ENCODE measurements around the gene SAMD14.

The SAMD14 gene

GRCh38 chr17:50100921-50101345 lies 29.0 kb downstream of the SAMD14 start:
- Histone ChIP-seq H3K9me3 (ENCODE audit: insufficient read depth, low read length, severe bottlenecking) (no peaks in the 10 kb centered on the region), H2AFZ (ENCODE audit: low read depth, low read length) (no peak overlapping the region), H3K79me2 (ENCODE audit: insufficient read depth, low read length) (no peaks in the 10 kb centered on the region), H3K9ac (ENCODE audit: low read depth, low read length) (no peak overlapping the region), H4K20me1 (ENCODE audit: insufficient read depth, low read length) (no peaks in the 10 kb centered on the region; the same call in 1 of the 2 replicates), H3K27ac (ENCODE audit: low read length) (no peak overlapping the region), H3K4me2 (ENCODE audit: insufficient read depth, low read length) (no peak overlapping the region), H3K4me3 (ENCODE audit: low read depth in 1 of 2, low read length in 2 of 2) (no peak overlapping the region), H3K4me1 (ENCODE audit: insufficient read depth, low read length) (peaks cover 11% of the 10 kb centered on the region), H3K27me3 (ENCODE audit: insufficient read depth, low read length, poor library complexity) (no peaks in the 10 kb centered on the region), H3K36me3 (ENCODE audit: insufficient read depth, low read length) (no peaks in the 10 kb centered on the region)
- ATAC-seq (ENCODE audit: insufficient read depth, low read depth) (no peak), DNase-seq (no peak)
- TF ChIP-seq EZH2 (IDR thresholded peaks at IDR 0.05; ENCODE audit: borderline replicate concordance, low read depth, low read length, severe bottlenecking) = no peak
- TF ChIP-seq CTCF (IDR thresholded peaks at IDR 0.05; ENCODE audit: borderline replicate concordance, extremely low read depth, low read length, poor library complexity, severe bottlenecking) = no peak

- ATAC-seq (ENCODE audit: insufficient read depth, low read depth) (no peak), DNase-seq (no peak)
- Histone ChIP-seq H3K9me3 (ENCODE audit: insufficient read depth, low read length, severe bottlenecking) (no peaks in the 10 kb centered on the region), H4K20me1 (ENCODE audit: insufficient read depth, low read length) (no peaks in the 10 kb centered on the region; the same call in 1 of the 2 replicates), H3K9ac (ENCODE audit: low read depth, low read length) (no peak overlapping the region), H3K27ac (ENCODE audit: low read length) (no peak overlapping the region), H3K79me2 (ENCODE audit: insufficient read depth, low read length) (no peaks in the 10 kb centered on the region), H3K27me3 (ENCODE audit: insufficient read depth, low read length, poor library complexity) (no peaks in the 10 kb centered on the region), H3K4me1 (ENCODE audit: insufficient read depth, low read length) (peaks cover 15% of the 10 kb centered on the region), H2AFZ (ENCODE audit: low read depth, low read length) (no peak overlapping the region), H3K4me2 (ENCODE audit: insufficient read depth, low read length) (no peak overlapping the region), H3K4me3 (ENCODE audit: low read depth in 1 of 2, low read length in 2 of 2) (no peak overlapping the region), H3K36me3 (ENCODE audit: insufficient read depth, low read length) (no peaks in the 10 kb centered on the region)
- TF ChIP-seq CTCF (IDR thresholded peaks at IDR 0.05; ENCODE audit: borderline replicate concordance, extremely low read depth, low read length, poor library complexity, severe bottlenecking) (no peak), EZH2 (IDR thresholded peaks at IDR 0.05; ENCODE audit: borderline replicate concordance, low read depth, low read length, severe bottlenecking) (no peak)
These were observed 29.5 kb downstream of the SAMD14 start for GRCh38 chr17:50100480-50100883.

GRCh38 chr17:50099003-50099402 lies 31.0 kb downstream of the SAMD14 start:
- ATAC-seq (ENCODE audit: insufficient read depth, low read depth) (no peak), DNase-seq (no peak)
- Histone ChIP-seq H3K4me2 (ENCODE audit: insufficient read depth, low read length) (no peak overlapping the region), H3K4me1 (ENCODE audit: insufficient read depth, low read length) (peaks cover 26% of the 10 kb centered on the region), H3K9ac (ENCODE audit: low read depth, low read length) (no peak overlapping the region), H3K27me3 (ENCODE audit: insufficient read depth, low read length, poor library complexity) (no peaks in the 10 kb centered on the region), H4K20me1 (ENCODE audit: insufficient read depth, low read length) (no peaks in the 10 kb centered on the region), H3K36me3 (ENCODE audit: insufficient read depth, low read length) (no peaks in the 10 kb centered on the region), H3K4me3 (ENCODE audit: low read depth in 1 of 2, low read length in 2 of 2) (no peak overlapping the region), H3K27ac (ENCODE audit: low read length) (no peak overlapping the region), H2AFZ (ENCODE audit: low read depth, low read length) (no peak overlapping the region), H3K79me2 (ENCODE audit: insufficient read depth, low read length) (no peaks in the 10 kb centered on the region), H3K9me3 (ENCODE audit: insufficient read depth, low read length, severe bottlenecking) (no peaks in the 10 kb centered on the region)
- TF ChIP-seq EZH2 (IDR thresholded peaks at IDR 0.05; ENCODE audit: borderline replicate concordance, low read depth, low read length, severe bottlenecking) = no peak
- TF ChIP-seq CTCF (IDR thresholded peaks at IDR 0.05; ENCODE audit: borderline replicate concordance, extremely low read depth, low read length, poor library complexity, severe bottlenecking) = no peak

- no peaks in the 10 kb centered on the region for H3K9me3 ChIP-seq (ENCODE audit: insufficient read depth, low read length, severe bottlenecking)
- H3K9ac ChIP-seq (ENCODE audit: low read depth, low read length) = no peak overlapping the region
- no peak overlapping the region for H3K4me3 ChIP-seq (ENCODE audit: low read depth in 1 of 2, low read length in 2 of 2)
- no peaks in the 10 kb centered on the region for H3K79me2 ChIP-seq (ENCODE audit: insufficient read depth, low read length)
- TF ChIP-seq EZH2 (IDR thresholded peaks at IDR 0.05; ENCODE audit: borderline replicate concordance, low read depth, low read length, severe bottlenecking) (no peak), CTCF (IDR thresholded peaks at IDR 0.05; ENCODE audit: borderline replicate concordance, extremely low read depth, low read length, poor library complexity, severe bottlenecking) (no peak)
- no peaks in the 10 kb centered on the region for H3K36me3 ChIP-seq (ENCODE audit: insufficient read depth, low read length)
- no peak overlapping the region for H2AFZ ChIP-seq (ENCODE audit: low read depth, low read length)
- H3K27ac ChIP-seq (ENCODE audit: low read length) = no peak overlapping the region
- no peaks in the 10 kb centered on the region for H3K27me3 ChIP-seq (ENCODE audit: insufficient read depth, low read length, poor library complexity)
- ATAC-seq (ENCODE audit: insufficient read depth, low read depth) (no peak), DNase-seq (no peak)
- H4K20me1 ChIP-seq (ENCODE audit: insufficient read depth, low read length) = no peaks in the 10 kb centered on the region
- H3K4me2 ChIP-seq (ENCODE audit: insufficient read depth, low read length) = no peak overlapping the region
- peaks cover 26% of the 10 kb centered on the region for H3K4me1 ChIP-seq (ENCODE audit: insufficient read depth, low read length)
These were observed 31.4 kb downstream of the SAMD14 start for GRCh38 chr17:50098583-50098982.

Measured in DND-41 (cell line).